D721Med (cell line): ENCODE results near the gene HOXC11.

Experiments used
- DNase-seq: peaks from one replicate; pipeline ENCODE4 v3.0.0; 2011; ENCODE audit warnings: low spot score; ENCODE audit not compliant: insufficient read length
- FAIRE-seq: peaks from 2 replicates; lab custom pipeline; 2011; peaks lifted over from hg19 to GRCh38; lab: Jason Lieb, UNC
- CTCF ChIP-seq: IDR thresholded peaks from 2 replicates; pipeline ENCODE4 v1.5.1; 2012; ENCODE audit warnings: mild to moderate bottlenecking, control low read depth; ENCODE audit not compliant: insufficient read depth; ENCODE audit errors: missing control alignments

HOXC11 gene

GRCh38 chr12:53951577-53952334 lies 21.2 kb upstream of the HOXC11 start:
- DNase-seq (no peak), FAIRE-seq (no peak)
- TF ChIP-seq CTCF, result no peak

- no peak for TF ChIP-seq CTCF
- no peak for FAIRE-seq
- DNase-seq, result no peak
These were observed 20.6 kb upstream of the HOXC11 start for GRCh38 chr12:53952335-53952694.

GRCh38 chr12:53952871-53953734 lies 19.8 kb upstream of the HOXC11 start:
- no peak for TF ChIP-seq CTCF
- DNase-seq, result no peak
- FAIRE-seq, result no peak

GRCh38 chr12:53953831-53954693 lies 18.9 kb upstream of the HOXC11 start:
- no peak for FAIRE-seq
- no peak for DNase-seq
- TF ChIP-seq CTCF, result no peak

GRCh38 chr12:53954694-53955035 lies 18.3 kb upstream of the HOXC11 start, which contains the start of gene HOXC12:
Gene HOXC12 (plus strand): TSS chr12:53954903. CDS start chr12:53954930, 27 bp downstream.
- DNase-seq (no peak), FAIRE-seq (no peak)
- no peak for TF ChIP-seq CTCF

- DNase-seq (no peak), FAIRE-seq (no peak)
- TF ChIP-seq CTCF, result no peak
These were observed 17.7 kb upstream of the HOXC11 start for GRCh38 chr12:53955036-53955775.
